SU-DHL-6 (cell line): ENCODE data around the gene NSUN7.

ENCODE experiments used
- EZH2phosphoT487 ChIP-seq: fragments of 200-600 bp; sonication (generic), shearing (Covaris generic); conservative IDR thresholded peaks from 2 replicates; pipeline ENCODE4 v1.6.1; 2018; ENCODE audit warnings: mild to moderate bottlenecking, antibody characterized with exemption, low read length, moderate library complexity, mixed read lengths
- TF ChIP-seq, protein P1 (sequence below): fragments of 200-600 bp; sonication (generic); IDR thresholded peaks from one replicate; pipeline ENCODE4 v1.5.1; 2017; ENCODE audit warnings: antibody characterized with exemption, mild to moderate bottlenecking, low read length, moderate library complexity; ENCODE audit not compliant: insufficient read depth, poor library complexity, severe bottlenecking

DNA sequence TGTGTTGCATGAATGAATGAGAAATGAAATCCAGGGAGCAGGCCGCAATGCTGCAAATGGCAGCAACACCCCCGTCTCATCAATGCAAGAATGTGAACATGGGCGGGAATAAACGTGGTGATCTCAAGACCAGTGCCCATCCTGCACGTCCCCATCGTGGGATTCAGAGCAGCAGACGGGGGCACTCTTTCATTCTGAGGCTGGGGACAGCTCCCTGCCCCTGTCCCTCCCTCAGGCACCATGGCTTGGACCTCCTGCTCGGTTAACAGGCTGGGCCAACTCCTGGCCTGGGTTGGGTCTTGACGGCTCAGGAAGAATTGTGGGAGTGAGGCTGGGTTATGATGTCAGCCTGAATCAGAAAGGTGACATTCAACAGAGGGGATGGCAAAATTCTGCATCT is 78.9 kb downstream of the NSUN7 start:
- TF ChIP-seq, protein P1, sequence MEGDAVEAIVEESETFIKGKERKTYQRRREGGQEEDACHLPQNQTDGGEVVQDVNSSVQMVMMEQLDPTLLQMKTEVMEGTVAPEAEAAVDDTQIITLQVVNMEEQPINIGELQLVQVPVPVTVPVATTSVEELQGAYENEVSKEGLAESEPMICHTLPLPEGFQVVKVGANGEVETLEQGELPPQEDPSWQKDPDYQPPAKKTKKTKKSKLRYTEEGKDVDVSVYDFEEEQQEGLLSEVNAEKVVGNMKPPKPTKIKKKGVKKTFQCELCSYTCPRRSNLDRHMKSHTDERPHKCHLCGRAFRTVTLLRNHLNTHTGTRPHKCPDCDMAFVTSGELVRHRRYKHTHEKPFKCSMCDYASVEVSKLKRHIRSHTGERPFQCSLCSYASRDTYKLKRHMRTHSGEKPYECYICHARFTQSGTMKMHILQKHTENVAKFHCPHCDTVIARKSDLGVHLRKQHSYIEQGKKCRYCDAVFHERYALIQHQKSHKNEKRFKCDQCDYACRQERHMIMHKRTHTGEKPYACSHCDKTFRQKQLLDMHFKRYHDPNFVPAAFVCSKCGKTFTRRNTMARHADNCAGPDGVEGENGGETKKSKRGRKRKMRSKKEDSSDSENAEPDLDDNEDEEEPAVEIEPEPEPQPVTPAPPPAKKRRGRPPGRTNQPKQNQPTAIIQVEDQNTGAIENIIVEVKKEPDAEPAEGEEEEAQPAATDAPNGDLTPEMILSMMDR = no peak
- no peak for TF ChIP-seq EZH2phosphoT487
